ENCODE results near the gene NUMA1. TPM values are rescaled to one million over a fixed set of nuclear protein-coding genes. Genes with fewer than 3 reads are reported as not detected.

The NUMA1 gene
- total and polyA plus RNA-seq, 2 of the 13 experiments (the other 11 are each of a cell fraction or from before 2014, with no cell fraction given): 57.3 to 60.2 TPM

DNA sequence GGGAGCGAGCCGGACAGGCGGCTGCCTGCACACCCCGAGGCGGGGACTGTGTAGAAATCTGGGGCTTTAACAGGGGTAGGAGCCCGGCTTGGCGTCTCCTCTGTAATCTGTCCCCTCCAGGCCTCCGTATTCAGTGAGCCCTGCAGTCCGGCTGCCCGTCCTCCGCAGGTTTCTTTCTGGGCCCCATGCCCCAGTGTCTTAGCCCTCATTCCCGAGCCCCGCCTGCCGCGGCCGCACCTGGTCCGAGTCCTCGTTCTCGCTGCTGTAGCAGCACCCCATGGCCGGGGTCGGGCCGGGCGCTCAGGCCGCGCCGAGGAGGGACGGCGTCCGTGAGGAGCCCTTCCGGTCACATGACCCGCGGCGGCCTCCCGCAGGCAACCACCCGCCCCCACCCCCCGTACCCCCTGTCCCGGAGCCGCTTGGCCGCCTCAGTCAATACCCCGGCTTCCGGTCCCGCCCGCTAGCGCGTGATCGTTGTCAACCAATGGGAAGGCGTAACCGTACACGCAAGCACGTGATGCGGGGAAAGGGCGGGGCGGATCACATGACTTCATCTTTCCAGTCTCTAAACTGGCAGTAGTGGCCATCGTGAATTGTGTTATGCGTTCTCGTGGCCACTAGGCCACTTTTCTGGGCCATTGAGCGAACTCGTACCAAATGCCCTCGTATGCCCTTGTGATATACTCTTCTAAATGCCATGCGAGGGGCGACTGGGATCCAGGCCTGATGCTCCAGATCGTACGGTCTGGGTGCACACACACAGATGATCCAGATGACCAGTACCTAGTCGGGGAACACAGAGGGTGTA lies 22.8 kb upstream of the NUMA1 start, which contains the start of gene LAMTOR1 (continued):
- TF ChIP-seq CHD2 (IDR thresholded peaks at IDR 0.05; ENCODE audit: low read depth, low read length) (no peak; the same call in 1 of the 2 replicates), ZBTB21 (CRISPR knock-in tag; IDR thresholded peaks at IDR 0.05) (no peak), ZNF138 (CRISPR knock-in tag; IDR thresholded peaks at IDR 0.05; ENCODE audit: low read depth) (peak; percentile 50; the same call in 1 of the 2 replicates), ATRX (CRISPR knock-in tag; IDR thresholded peaks at IDR 0.05; ENCODE audit: borderline replicate concordance) (no peak), SIN3B (IDR thresholded peaks at IDR 0.05; ENCODE audit: low read length) (no peak), KLF15 (CRISPR knock-in tag; IDR thresholded peaks at IDR 0.05; ENCODE audit: borderline replicate concordance) (0 out of 2 replicates have a peak, but pooled peaks have one; percentile 19), ZNF709 (CRISPR knock-in tag; IDR thresholded peaks at IDR 0.05) (no peak), ATAD3A (CRISPR knock-in tag; IDR thresholded peaks at IDR 0.05) (no peak), CCAR2 (optimal IDR thresholded peaks at IDR 0.05; ENCODE audit: low read depth, low read length) (no peak), ZNF33A (CRISPR knock-in tag; IDR thresholded peaks at IDR 0.05; ENCODE audit: borderline replicate concordance) (no peak), ZNF737 (CRISPR knock-in tag; IDR thresholded peaks at IDR 0.05; ENCODE audit: borderline replicate concordance) (no peak), BRCA1 (CRISPR knock-in tag; IDR thresholded peaks at IDR 0.05) (no peak; the same call in 1 of the 2 replicates), YY1 (IDR thresholded peaks at IDR 0.05; ENCODE audit: insufficient read depth, insufficient replicate concordance, low read depth, low read length) (peak; percentile 49), ELF3 (CRISPR knock-in tag; IDR thresholded peaks at IDR 0.05) (no peak), MAZ (IDR thresholded peaks at IDR 0.05; ENCODE audit: borderline replicate concordance, low read depth, low read length) (peak; percentile 72; the same call in 1 of the 2 replicates), MAZ (CRISPR knock-in tag; IDR thresholded peaks at IDR 0.05; ENCODE audit: low read depth) (peak; percentile 72), ZNF274 (CRISPR knock-in tag; IDR thresholded peaks at IDR 0.05) (no peak), ZNF296 (CRISPR knock-in tag; conservative IDR thresholded peaks at IDR 0.05) (no peak)
- TF ChIP-seq, protein P1, sequence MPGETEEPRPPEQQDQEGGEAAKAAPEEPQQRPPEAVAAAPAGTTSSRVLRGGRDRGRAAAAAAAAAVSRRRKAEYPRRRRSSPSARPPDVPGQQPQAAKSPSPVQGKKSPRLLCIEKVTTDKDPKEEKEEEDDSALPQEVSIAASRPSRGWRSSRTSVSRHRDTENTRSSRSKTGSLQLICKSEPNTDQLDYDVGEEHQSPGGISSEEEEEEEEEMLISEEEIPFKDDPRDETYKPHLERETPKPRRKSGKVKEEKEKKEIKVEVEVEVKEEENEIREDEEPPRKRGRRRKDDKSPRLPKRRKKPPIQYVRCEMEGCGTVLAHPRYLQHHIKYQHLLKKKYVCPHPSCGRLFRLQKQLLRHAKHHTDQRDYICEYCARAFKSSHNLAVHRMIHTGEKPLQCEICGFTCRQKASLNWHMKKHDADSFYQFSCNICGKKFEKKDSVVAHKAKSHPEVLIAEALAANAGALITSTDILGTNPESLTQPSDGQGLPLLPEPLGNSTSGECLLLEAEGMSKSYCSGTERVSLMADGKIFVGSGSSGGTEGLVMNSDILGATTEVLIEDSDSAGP (CRISPR knock-in tag; IDR thresholded peaks at IDR 0.05; ENCODE audit: borderline replicate concordance): peak; percentile 47; the same call in 1 of the 2 replicates
- TF ChIP-seq, protein P2, sequence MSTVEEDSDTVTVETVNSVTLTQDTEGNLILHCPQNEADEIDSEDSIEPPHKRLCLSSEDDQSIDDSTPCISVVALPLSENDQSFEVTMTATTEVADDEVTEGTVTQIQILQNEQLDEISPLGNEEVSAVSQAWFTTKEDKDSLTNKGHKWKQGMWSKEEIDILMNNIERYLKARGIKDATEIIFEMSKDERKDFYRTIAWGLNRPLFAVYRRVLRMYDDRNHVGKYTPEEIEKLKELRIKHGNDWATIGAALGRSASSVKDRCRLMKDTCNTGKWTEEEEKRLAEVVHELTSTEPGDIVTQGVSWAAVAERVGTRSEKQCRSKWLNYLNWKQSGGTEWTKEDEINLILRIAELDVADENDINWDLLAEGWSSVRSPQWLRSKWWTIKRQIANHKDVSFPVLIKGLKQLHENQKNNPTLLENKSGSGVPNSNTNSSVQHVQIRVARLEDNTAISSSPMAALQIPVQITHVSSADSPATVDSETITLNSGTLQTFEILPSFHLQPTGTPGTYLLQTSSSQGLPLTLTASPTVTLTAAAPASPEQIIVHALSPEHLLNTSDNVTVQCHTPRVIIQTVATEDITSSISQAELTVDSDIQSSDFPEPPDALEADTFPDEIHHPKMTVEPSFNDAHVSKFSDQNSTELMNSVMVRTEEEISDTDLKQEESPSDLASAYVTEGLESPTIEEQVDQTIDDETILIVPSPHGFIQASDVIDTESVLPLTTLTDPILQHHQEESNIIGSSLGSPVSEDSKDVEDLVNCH (CRISPR knock-in tag; IDR thresholded peaks at IDR 0.05): no peak
- TF ChIP-seq, protein P3, sequence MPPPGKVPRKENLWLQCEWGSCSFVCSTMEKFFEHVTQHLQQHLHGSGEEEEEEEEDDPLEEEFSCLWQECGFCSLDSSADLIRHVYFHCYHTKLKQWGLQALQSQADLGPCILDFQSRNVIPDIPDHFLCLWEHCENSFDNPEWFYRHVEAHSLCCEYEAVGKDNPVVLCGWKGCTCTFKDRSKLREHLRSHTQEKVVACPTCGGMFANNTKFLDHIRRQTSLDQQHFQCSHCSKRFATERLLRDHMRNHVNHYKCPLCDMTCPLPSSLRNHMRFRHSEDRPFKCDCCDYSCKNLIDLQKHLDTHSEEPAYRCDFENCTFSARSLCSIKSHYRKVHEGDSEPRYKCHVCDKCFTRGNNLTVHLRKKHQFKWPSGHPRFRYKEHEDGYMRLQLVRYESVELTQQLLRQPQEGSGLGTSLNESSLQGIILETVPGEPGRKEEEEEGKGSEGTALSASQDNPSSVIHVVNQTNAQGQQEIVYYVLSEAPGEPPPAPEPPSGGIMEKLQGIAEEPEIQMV (CRISPR knock-in tag; IDR thresholded peaks at IDR 0.05; ENCODE audit: low read depth): no peak
